Neural crest cell (in vitro differentiated cells): Measurements from ENCODE around the gene DNAH3. TPM values are rescaled to one million over a fixed set of nuclear protein-coding genes. Genes with fewer than 3 reads are reported as not detected.
A peak's percentile ranks its signal among the peaks of the same experiment; 100 is the strongest.

Experiments used
- DNase-seq: peaks from one replicate; pipeline ENCODE4 v3.0.0; 2021; ENCODE audit warnings: low read depth, mixed read lengths, low spot score
- H3K27ac Mint-ChIP-seq: one replicate; pipeline ENCODE4 v1.8.0; 2021; ENCODE audit warnings: mild to moderate bottlenecking, mixed read lengths; ENCODE audit not compliant: unreplicated experiment
- H3K27me3 Mint-ChIP-seq: 2 replicates; pipeline ENCODE4 v1.8.0; 2021; ENCODE audit warnings: low read depth, mild to moderate bottlenecking, mixed read lengths
- H3K36me3 Mint-ChIP-seq: 2 replicates; pipeline ENCODE4 v1.8.0; 2021; ENCODE audit warnings: low read depth, mild to moderate bottlenecking, mixed read lengths
- H3K4me1 Mint-ChIP-seq: 2 replicates; pipeline ENCODE4 v1.8.0; 2021; ENCODE audit warnings: mixed read lengths
- H3K4me3 Mint-ChIP-seq: one replicate; pipeline ENCODE4 v1.8.0; 2021; ENCODE audit warnings: mild to moderate bottlenecking, mixed read lengths
- H3K9me3 Mint-ChIP-seq: 2 replicates; pipeline ENCODE4 v1.8.0; 2021; ENCODE audit warnings: mixed read lengths
- total RNA-seq: library from RNA; stranded (reverse); gene quantifications from 2 replicates; pipeline ENCODE4 v1.2.1, GENCODE V29; 2021
- TF ChIP-seq, protein P1 (sequence below): fragments of 200-600 bp; sonication (generic); conservative IDR thresholded peaks from 2 replicates; pipeline ENCODE4 v1.5.0; 2021; ENCODE audit warnings: antibody characterized with exemption, mild to moderate bottlenecking

The DNAH3 gene
- total RNA-seq, 1 donor from 2014 or later: 0.07 TPM

DNA sequence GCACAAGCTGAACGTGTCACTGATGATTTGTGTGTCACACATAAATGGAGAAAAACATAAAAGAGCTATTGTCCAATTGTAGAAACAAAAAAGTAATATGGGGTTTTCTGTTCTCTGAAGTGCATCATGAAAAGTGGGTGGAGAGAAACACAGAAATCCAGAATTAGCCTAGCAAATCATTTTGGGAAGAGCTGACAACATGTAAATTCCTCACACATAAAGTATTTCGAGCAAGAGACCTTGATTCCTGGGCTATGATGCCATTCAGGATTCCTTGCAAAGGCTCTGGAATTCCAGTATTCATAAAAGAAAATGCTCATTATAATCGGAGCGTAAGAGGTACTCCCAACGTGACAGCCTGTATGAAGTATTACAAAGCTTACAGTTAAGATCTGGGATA is 251.6 kb downstream of the DNAH3 start:
- Mint-ChIP-seq H3K9me3 (no peaks in the 10 kb centered on the region), H3K27me3 (no peaks in the 10 kb centered on the region), H3K4me1 (peaks cover 57% of the 10 kb centered on the region), H3K4me3 (peak overlapping the region; percentile 94), H3K36me3 (peaks cover 4% of the 10 kb centered on the region), H3K27ac (peak overlapping the region; percentile 31)
- TF ChIP-seq, protein P1, sequence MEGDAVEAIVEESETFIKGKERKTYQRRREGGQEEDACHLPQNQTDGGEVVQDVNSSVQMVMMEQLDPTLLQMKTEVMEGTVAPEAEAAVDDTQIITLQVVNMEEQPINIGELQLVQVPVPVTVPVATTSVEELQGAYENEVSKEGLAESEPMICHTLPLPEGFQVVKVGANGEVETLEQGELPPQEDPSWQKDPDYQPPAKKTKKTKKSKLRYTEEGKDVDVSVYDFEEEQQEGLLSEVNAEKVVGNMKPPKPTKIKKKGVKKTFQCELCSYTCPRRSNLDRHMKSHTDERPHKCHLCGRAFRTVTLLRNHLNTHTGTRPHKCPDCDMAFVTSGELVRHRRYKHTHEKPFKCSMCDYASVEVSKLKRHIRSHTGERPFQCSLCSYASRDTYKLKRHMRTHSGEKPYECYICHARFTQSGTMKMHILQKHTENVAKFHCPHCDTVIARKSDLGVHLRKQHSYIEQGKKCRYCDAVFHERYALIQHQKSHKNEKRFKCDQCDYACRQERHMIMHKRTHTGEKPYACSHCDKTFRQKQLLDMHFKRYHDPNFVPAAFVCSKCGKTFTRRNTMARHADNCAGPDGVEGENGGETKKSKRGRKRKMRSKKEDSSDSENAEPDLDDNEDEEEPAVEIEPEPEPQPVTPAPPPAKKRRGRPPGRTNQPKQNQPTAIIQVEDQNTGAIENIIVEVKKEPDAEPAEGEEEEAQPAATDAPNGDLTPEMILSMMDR: no peak
- no peak for DNase-seq

DNA sequence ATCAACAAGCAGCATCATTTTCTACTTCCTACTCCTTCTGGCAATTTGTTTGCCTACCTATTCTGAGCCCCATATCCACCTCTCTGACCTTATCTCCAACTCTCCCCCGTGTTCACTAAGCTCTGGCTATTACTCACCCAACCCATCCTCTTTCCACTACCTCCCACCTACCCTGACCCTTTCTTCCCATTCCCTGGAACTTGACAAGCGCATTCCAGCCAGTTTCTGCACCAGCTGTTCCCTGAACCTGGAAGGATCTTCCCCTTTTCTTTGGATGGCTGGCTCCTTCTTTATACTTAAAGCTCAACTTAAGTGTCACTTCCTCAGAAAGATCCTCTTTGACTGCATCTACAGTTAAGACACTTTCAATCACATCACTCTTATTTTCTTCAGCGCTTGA is 252.7 kb downstream of the DNAH3 start:
- no peak for DNase-seq
- peaks cover 4% of the 10 kb centered on the region for H3K36me3 Mint-ChIP-seq
- H3K27ac Mint-ChIP-seq: no peak overlapping the region
- peaks cover 52% of the 10 kb centered on the region for H3K4me1 Mint-ChIP-seq
- H3K4me3 Mint-ChIP-seq: peak overlapping the region; percentile 32
- H3K9me3 Mint-ChIP-seq: no peaks in the 10 kb centered on the region
- TF ChIP-seq, protein P1: no peak
- no peaks in the 10 kb centered on the region for H3K27me3 Mint-ChIP-seq

DNA sequence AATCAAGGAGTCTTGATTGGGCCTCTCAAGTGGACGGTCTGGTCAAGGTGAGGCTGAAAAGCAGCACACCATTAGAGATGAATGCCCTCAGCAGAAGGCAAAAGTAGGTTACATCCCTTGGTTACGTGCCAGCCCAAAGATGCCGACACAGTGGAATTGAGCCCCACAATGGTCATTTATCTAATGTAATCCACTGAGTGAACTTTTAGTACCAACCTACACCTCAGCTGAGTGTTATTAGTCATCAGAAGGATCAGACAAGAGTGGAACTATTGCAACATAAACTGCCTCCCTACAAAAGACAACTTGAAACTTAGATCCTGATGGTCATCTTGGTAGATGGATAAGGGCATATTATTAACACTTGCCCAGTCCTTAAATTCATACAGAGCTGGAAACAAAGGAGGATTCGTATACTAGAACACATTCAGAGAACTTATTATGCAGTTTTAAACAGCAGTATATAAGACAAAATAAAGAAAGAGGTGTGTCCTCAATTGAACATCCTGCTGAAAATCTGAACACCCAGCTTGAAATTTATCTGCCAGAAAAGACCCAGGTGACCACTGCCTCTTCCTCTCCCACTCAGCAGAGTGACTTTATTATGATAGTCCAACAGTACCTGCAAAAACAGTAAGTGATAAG is 253.3 kb downstream of the DNAH3 start:
- H3K9me3 Mint-ChIP-seq: no peaks in the 10 kb centered on the region
- peaks cover 4% of the 10 kb centered on the region for H3K36me3 Mint-ChIP-seq
- no peaks in the 10 kb centered on the region for H3K27me3 Mint-ChIP-seq
- H3K27ac Mint-ChIP-seq: no peak overlapping the region
- TF ChIP-seq, protein P1: no peak
- H3K4me1 Mint-ChIP-seq: peaks cover 48% of the 10 kb centered on the region
- peak overlapping the region; percentile 32 for H3K4me3 Mint-ChIP-seq
- DNase-seq: no peak

DNA sequence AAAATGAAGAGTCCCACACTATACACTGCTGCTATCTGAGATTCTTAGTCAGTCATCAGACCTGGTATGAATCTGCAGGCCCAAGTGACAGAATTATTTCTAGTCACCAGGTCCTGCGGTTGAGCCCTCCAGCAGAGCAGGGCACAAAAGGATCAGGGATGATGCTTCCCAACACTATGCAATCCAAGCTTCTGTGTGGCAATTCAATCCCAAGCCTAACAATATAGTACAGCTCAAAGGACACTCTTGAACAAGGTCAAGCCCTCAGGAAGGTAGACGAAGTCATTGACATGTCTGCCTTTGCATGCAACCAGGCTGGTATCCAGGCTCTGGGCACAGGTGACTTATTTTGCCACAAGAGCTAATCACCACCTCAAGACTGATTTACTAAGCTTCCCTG is 256.3 kb downstream of the DNAH3 start:
- Mint-ChIP-seq H3K36me3 (peaks cover 4% of the 10 kb centered on the region), H3K27me3 (no peaks in the 10 kb centered on the region), H3K27ac (no peak overlapping the region)

DNA sequence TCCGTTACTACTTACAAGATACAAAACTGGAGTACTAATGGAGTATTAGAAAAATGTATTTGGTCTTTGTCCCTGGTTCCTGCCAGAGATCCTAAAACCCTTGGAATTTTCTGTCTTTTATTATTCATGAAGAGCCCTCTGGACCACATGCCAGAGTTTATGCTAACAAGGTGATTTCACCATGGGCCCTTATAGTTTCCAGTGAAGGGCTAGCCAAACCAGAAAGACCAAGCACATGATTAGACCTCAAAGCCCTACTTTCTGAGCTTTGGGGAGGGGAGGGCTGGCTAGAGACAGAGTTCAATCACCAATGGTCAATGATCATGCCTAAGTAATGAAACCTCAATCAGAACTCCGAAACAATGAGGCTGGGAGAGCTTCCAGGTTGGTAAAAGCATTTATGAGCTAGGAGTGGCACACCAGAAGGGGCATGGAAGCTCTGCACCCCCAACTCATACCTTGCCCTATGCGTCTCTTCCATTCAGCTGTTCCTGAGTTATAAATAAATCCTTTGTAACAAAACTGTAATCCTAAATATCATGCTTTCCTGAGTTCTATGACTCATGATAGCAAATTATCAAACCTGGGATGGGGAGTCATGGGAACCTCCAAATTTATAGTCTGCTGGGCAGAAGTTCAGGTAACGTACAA is 260.9 kb downstream of the DNAH3 start:
- H3K27ac Mint-ChIP-seq: no peak overlapping the region
- TF ChIP-seq, protein P1: no peak

More for the DNA sequence above, 256.3 kb downstream of the DNAH3 start:
- Mint-ChIP-seq H3K9me3 (no peaks in the 10 kb centered on the region), H3K4me3 (no peak overlapping the region), H3K4me1 (peaks cover 28% of the 10 kb centered on the region)
- no peak for DNase-seq
- TF ChIP-seq, protein P1: no peak

More for the DNA sequence above, 260.9 kb downstream of the DNAH3 start:
- Mint-ChIP-seq H3K4me3 (no peak overlapping the region), H3K9me3 (no peaks in the 10 kb centered on the region), H3K4me1 (peaks cover 7% of the 10 kb centered on the region), H3K36me3 (peaks cover 6% of the 10 kb centered on the region), H3K27me3 (no peaks in the 10 kb centered on the region)
- no peak for DNase-seq
